CD4-positive, alpha-beta T cell treated with Interleukin-15 for 1 hour (primary cell): ENCODE data around the gene WAPL.
"Not testable (repeated sequence)": the region's sequence is repeated elsewhere in the genome, so short reads cannot be mapped to it uniquely, and the experiment has no call there.

Source experiments
- DNase-seq: peaks from one replicate; pipeline ENCODE4 v3.0.0-alpha.2; 2020

Gene WAPL

DNA sequence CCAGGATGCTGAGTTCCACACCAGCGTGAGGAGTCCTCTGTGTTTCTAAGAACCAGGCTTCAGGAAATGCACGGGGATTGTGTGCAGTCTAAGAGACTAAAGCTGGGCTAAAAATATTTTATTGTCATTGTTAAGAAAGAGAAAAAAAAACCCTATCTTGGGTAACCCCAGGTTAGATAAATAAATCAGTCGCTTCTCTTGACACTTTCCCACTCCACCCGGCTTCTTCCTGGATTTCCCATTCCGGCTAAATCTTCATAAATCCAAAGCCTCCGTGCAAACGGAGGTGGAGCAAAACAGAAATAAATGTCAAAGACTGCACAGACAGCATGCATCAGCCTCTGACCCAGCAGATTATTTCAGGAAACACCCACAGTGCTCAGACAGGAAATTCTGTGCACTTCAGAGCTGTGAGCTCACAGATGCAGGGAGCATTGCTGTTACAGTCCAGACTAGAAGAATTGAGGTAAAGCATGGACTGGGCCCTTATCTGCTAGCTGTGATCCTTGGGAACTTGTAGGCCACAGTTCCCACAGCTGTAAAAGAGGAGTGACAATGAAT lies 110.2 kb downstream of the WAPL start:
- DNase-seq = no peak

DNA sequence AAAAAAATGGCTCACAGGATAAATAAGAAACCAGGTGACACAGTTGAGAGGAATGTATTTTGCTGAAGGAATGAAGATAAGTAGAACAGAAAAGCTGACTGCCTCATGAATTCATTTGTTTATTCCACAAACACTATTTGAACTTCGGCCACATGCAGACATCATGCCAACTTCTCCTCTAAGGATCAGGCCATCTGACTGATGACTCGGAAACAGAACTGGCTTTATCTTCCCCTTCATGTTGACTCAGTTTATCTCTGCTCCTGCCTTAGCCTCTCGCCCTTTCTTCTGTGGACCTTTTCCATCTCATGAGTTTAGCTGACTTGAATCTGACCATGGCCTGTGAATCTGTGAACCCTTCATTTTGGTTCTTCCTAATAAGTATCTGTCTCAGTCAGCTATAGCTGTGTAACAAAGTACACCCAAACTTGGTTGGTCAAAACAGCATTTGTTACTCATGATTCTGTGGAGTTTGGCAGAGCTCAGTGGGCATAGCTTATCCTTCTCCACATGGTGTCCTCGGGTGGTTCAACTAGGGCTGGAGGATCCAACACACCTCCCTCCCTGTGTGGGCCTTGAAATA lies 111.0 kb downstream of the WAPL start:
- no peak for DNase-seq

DNA sequence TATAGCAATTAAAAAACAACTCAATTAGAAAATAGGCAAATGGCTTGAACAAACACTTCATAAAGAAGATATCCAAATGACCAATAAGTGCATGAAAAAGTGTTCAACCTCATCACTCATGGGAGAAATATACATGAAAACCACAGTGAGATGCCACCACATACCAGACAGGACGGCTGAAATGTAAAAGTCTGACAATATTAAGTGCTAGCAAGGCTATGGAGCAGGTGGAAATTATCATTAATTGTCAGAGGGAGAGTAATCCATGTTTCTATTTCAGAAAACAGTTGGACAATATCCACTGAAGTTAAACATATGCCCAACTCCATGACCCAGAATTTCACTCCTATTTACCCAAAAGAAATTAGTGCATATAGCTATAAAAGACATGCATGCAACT lies 112.4 kb downstream of the WAPL start:
- DNase-seq = no peak

DNA sequence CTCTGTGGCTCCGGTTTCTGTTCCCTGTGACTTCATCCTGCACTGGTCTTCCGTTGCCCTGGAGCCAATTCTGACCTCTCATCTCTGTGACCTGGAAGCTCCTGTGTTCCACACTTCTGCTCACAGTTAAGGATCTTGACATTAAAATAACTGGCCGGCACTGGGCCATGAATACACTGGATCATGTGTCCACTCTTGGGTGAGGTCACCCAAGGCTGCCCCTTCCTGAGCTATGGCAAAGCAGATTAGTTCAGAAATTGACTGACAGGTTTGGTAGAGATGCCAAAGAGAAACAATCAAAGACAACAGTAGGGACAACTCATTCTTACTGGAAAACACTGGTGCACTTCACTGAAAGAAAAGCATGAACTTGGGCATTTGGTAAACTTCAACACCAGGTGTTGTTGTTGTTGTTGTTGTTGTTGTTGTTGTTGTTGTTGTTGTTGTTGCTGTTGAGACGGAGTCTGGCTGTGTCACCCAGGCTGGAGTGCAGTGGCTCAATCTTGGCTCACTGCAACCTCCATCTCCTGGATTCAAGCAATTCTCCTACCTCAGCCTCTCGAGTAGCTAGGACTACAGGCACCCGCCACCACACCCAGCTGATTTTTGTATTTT lies 118.3 kb downstream of the WAPL start:
- no peak for DNase-seq

DNA sequence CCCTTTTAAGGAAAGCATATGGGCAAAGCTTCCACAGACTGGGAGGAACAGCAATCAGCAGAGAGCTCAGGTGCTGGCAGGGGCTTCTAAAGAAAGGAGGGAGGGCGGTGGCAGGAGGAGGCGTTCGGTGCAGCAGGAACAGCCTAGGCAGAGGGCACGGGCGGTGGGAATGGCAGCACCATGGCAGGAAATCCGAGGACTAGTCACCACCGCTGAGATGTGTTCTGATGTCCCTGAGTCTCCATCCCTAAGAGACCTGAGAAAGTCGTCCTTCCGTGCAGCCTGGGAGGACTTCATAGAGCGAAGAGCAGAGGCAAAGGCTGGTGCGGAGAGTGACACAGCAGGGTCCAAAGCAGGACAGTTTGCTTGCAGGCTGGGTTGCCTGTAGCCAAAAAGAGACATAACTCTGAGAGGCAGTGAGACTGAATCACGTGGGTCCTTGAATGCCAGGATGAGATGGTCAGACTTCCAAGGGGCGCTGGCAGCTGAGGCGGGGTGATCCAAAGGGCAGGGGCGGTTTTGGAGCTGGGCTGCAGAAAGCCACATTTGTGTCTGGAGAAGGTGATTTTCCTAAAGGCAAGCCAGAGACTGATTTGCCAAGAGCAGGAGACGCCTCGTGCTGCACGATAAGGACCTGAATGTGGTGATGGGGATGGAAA lies 119.2 kb downstream of the WAPL start:
- no peak for DNase-seq

DNA sequence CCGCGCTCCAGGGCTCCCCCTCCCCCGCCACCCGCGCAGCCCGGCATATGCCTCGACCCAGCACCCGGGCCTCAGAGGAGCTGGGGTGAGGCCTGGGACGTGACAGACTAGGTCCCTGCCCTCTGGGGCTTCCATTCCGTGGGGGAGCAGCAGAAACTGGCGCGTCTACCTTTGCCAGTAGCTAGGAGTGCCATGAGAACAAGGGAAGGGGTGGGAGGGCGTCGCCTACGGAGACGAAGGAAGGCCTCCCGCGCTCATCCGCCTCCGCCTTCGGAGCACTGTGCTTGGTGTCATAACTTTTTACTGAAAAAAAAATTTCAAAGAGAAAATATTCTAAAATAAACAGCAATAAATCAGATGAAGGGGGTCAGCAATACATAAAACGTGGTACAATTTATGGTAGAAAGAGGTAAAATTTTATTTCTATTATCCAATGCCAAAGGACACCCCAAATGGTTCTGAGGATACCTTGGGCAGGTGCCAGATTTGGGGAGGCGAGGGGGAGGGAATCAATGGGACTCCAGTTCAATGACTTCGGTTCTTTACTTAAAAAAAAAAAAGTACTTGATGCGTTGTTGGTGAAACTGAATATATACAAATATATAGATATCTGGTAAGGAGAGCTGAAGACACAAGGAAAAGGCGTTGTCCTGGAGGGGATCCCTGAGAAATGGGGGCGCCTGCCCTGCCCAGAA lies 119.9 kb downstream of the WAPL start:
- DNase-seq = no peak

DNA sequence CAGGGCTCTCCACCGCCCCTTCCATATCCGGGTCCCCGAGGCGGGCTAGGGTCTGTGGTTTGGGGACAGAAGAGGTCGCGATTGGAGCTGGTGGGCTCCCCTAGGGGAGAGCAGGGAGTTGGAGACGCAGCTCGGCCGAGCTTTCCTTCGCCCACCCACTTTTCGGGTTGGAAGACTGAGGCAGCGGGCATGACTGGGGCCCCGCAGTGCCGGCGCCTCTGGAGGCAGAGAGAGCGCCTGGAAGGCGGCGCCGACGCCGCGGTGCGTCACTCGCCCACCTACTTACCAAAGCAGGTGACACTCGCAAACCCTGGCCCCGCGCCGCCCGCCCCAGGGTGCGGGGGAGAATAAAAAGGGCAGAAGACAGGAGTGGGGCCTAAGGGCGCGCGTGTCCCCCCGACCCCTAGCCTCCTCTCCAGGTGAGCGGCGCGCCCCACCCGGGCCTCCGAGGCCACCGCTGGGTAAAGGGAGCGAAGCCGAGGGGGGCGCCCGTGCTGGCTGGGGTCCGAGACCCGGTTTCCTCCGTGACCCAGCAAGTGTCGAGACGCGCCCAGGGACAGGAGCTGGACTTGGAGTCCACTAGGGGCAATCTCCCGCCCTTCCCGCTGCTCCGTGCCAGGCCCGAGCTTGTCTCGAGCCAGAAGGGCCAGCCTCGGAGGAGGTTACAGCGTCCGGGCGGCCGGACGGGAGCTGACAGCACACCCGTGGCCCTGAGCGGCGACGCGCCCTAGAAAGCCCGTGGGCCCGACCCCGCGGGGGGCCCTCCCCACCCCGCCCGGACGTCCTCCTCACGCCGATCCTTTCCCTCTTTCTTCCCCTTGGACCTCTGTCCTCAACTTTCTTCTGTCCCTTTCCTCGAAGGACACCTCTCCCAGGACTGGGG lies 120.6 kb downstream of the WAPL start:
- peak; percentile 67 for DNase-seq

DNA sequence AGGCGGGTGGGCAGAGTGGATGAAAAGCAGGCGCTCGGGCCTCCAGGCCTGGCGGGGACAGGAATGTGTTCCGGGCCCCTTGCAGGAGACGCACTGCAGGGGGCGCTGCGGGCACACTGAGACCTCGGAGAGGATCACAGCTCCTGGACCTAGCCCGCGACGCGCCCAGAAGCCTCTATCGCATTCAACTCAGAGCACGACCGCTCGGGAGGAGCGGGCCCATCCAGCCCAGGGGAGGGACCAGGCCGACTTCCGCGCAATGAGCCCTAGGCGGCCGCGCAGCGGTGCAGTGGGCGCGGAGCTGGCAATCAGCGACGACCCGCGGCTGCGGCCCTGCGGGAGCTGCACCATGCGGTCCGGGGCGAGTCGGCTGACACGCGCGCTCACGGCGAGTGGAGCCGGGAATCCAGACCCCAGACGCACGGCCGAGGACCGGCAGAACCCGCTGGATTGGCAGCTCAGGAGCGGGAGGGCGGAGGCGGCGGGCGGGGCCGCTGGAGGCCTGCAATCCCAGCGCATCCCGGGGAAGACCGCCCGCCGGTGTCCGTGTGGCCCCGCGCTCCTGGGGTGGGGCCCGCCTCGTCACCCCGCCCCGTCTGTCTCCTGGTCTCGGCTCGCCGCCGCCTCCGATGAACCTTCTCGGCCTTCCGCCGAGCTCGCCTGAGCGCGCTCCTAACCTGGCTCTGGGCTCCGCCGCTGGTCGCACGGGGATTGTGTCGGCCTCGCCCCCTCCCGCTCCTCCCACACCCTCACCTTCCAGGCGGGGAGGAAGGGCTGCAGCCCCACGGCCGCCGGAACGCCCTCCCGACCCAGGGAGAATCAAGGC lies 121.5 kb downstream of the WAPL start:
- peak; percentile 89 for DNase-seq

DNA sequence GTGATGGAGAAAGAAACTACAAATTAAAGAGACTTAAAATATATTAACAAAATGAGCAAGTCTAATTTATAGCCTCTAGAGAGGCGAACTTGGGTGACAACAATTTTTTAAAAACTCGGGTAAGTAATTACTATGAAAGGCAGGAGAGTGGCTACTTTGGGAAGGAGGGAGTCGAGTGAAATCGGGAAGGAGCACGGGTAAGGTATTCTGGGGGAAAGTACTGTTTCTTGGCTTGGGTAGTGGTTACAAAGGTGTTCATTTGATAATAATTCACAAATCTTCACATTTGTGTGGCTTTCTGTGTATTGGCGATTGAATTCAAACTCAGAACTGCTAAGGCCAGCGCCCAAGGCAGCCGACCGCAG lies 122.1 kb downstream of the WAPL start:
- no peak for DNase-seq

DNA sequence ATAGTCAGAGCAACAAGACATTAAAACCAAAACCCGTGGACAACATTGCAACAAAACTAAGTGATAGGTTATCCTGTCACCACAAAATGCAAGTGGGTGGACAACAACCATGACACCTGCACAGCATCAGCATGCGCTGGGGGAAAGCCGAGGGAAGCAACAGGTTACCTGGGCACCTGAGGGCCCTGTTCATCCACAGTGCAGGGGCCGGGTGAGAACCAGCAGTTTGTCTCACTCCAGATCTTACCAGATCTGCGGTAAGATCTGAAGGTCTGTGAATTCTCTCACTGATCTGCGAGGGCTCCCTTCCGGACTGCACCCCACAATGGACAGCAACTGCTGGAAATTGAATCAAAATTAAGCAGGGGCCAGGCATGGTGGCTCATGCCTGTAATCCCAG lies 124.5 kb downstream of the WAPL start:
- no peak for DNase-seq

DNA sequence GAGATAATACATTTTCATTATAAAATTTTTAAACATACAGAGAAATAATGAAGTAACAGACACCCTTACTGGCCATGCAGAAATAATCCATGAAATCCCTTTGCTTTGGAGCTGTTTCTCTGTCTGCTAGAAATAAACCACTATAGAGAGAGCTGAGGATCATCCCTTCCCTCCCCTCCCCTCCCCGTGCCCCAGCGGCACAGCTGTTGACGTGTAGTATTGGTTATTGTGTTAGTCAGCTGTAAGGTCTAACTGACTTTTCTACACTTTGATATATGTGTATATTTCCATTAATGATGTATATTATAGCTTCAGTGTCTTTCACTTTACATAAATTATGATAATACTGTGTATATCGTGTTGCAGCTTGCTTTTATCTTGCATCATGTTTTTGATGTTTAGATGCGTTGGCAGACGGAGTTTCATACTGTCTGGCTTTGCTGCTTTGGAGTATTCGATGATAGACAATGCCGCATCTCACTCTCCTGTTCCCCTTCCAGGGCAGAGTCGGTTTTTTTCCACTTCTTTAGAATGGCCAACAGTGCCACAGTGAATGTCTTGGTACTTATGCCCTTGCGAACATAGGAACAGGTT lies 127.6 kb downstream of the WAPL start:
- DNase-seq = no peak

DNA sequence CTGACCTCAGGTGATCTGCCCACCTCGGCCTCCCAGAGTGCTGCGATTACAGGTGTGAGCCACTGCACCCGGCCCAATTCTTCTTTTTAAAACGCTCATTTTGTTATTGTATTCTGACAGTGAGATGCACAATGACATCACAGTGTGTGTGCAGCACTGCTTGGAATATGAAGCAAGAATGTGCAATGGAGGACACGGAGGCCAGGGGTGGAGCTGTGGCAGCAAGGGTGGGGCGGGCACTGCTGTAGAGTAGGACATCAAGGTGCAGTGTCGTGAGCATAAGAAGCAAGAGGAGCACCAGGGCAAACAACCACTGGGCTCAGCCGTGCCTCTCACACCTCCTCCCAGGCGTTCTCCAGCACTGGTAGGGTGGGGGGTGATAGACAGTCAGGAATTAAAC lies 128.2 kb downstream of the WAPL start:
- DNase-seq = no peak

DNA sequence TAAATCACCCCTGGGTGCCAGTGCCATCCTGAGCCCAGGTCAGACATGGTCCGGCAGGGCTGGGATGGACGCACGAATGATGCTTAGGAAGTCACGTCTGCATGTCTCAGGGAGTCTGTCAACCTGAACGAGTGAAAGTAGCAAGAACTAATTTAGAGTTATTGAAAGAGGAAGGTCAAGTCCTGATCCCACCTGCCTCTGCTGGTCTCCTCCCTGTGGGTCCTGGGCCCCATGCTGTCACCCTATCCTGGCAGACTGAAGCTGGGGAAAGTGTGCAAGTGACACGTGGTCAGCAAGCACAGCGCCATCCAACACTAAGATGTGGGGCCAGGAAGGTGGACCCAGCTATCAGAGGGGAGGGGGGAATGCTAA lies 128.9 kb downstream of the WAPL start:
- DNase-seq = no peak

DNA sequence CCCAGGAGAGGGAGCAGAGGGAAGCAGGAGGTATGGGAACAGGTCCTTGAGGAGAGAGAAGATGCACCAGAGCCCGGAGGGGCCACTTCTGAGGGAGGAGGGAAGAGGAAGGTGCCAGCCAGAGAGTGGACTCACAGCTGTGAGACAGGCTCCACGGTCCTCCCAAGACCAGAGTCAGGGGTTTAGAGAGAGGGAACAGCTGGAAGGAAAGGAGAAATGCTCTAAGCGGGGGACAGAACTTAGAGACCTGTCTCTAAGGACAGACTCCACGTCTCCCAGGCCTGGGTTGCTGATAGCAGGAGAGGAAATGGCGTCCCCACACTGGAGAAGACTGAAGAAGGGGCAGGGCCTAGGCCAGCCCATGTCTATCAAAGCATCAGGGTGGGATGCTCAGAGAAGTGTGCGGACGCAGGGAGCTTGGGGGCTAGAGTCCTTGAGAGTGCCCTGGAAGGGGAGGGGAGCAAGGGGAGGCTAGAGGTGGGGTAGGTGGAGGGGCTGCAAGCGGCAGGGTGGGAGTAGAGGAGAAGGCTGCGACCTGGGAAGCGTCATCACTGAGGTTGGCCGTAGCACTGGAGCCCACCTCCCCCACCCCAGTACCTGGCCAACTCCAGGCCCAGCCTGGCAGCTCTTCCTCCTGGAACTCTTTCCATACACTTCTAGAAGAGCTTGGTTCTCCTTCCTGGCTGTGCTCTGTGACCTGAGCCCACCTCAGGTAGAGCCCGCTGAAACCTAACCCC lies 129.4 kb downstream of the WAPL start:
- no peak for DNase-seq

DNA sequence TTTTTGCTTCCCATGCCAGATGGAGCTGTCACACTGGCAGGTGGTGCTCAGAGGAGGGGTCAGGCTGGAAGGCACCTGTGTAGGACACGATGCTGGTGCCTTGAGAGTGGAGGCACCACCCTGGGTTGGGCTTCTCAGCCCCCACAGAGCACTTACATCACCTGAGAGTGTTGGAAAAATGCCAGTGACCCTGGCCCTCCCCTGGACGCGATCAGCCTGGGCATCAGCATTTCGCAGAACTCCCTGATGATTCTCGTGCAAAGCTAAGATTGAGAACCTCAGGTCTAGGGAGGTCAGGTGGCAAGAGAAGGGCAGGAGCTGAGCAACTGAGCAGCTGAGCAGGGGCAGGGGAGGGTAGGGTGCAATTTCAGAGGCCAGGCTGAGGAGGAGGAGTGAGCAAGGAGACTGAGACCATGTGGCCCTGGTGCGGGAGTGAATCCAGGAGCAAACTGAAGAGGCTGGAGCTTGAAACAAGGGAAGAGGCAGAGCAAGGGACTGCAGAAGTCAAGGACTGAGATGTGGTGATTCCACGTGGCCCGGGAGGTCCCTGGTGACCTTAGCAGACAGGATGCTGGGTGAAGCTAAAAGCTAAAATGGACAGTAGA lies 130.3 kb downstream of the WAPL start:
- DNase-seq = no peak

DNA sequence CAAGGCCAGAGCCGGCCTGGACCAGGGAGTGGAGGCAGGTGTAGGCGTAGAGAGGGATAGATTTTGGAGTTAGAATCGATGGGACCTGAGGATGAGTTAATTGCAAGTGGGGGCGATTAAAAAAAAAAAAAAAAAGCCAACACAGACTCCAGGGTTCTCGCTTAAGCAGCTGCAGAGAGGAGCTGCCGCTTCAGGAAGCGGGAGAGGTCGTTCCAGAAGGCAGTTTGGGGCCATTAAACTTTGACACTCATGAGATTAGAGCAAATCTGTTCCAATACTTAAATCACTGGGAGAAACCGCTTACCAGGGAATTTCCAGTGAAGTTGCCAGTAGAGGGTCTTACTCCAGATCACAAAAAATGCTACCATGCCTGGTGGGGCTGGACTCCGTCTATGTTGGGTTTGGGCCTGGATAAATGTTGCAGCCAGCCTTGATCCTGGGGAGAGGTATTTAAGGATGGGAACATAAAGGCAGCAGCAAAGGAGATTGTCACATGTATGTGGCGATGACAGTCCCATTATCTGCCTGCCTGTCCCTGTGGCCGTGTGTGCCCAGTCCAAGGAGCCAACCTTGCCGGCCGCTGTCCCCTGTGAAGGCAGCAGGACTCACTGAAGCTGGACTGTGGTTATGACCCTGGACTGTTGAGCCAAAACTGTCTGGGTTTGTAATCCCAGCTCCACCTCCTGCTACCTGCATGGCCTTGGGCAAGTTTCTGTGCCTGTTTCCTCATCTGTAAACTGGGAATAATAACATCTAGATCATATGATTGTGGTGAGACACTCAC lies 131.1 kb downstream of the WAPL start:
- DNase-seq = no peak

DNA sequence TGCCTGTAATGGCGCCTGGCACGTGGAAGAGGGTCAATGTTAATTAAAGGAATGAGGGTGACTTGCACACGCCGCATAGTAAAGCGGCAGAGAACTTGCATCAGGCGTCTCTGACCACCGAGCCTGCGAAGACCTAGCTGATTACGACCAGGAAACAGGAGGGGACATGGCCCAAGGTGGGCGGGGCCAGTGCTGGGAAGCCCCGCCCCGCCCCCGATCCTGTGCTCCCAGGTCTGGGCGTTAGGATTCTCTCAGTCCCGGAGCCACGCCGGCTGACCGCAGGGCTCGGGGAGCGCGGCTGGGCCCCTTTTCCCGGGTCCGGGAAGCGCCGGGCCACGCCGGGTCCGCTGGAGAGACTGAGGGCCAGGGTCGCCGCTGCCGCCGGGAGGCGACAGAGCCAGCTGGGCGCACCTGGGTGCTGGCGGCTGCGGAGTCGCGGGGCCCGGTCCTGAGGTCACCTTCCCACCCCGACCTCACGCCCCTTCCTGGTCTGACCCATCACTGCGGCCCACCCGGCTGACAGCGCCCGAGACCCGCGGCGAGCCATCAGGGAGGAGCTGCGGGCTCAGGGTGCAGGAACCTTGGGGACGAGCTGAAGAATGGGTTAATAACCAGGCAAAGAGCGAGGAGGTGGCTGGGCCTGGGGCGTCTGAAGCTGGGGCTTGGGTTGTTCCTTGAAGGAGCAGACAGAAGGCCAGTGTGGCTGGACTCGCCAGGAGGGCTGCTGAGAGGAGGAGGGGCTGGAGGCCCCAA lies 132.0 kb downstream of the WAPL start:
- no peak for DNase-seq

DNA sequence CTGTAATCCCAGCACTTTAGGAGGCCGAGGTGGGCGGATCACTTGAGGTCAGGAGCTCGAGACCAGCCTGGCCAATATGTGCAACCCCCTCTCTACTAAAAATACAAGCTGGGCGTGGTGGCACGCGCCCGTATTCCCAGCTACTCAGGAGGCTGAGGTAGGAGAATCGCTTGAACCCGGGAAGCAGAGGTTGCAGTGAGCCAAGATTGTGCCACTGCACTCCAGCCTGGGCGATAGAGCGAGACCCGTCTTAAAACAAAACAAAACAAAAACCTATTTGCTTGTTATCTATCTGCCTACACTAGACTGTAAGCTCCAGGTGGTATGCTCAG lies 132.5 kb downstream of the WAPL start:
- not testable (repeated sequence) for DNase-seq
